C4-2B (cell line): ENCODE measurements around the gene PRKCZ.

Experiments used
- H3K27ac ChIP-seq: fragments of 450-650 bp; 2 replicates; pipeline ENCODE4 v1.5.1; 2017
- ZFX ChIP-seq: fragments of 450-650 bp; IDR thresholded peaks from 2 replicates; pipeline ENCODE4 v1.6.1; 2017
- TF ChIP-seq, protein P1 (sequence below): fragments of 450-650 bp; conservative IDR thresholded peaks from 2 replicates; pipeline ENCODE4 v1.5.1; 2017; ENCODE audit warnings: mild to moderate bottlenecking

PRKCZ gene

GRCh38 chr1:2061065-2061778 lies 11.0 kb downstream of the PRKCZ start:
- TF ChIP-seq, protein P1, sequence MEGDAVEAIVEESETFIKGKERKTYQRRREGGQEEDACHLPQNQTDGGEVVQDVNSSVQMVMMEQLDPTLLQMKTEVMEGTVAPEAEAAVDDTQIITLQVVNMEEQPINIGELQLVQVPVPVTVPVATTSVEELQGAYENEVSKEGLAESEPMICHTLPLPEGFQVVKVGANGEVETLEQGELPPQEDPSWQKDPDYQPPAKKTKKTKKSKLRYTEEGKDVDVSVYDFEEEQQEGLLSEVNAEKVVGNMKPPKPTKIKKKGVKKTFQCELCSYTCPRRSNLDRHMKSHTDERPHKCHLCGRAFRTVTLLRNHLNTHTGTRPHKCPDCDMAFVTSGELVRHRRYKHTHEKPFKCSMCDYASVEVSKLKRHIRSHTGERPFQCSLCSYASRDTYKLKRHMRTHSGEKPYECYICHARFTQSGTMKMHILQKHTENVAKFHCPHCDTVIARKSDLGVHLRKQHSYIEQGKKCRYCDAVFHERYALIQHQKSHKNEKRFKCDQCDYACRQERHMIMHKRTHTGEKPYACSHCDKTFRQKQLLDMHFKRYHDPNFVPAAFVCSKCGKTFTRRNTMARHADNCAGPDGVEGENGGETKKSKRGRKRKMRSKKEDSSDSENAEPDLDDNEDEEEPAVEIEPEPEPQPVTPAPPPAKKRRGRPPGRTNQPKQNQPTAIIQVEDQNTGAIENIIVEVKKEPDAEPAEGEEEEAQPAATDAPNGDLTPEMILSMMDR = no peak
- TF ChIP-seq ZFX = no peak

DNA sequence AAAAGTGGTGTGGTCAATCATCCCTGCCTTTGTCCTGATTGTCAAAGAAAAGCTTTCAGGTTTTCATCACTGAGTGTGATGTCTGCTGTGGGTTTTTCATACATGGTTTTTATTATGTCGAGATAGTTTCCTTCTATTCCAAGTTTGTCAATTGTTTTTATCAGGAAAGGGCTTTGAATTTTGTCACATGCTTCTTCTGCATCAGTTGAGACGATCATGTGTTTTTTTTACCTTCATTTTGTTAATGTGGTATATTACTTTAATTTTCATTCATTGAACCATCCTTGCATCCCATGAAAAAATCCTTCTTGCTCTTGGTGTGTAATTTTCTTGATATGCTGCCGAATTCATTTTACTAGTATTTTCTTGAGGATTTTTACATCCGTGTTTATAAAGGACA lies 15.5 kb downstream of the PRKCZ start:
- TF ChIP-seq, protein P1 = no peak
- no peak for TF ChIP-seq ZFX
- no peak overlapping the region for H3K27ac ChIP-seq

More at GRCh38 chr1:2061065-2061778, 11.0 kb downstream of the PRKCZ start:
- no peak overlapping the region for H3K27ac ChIP-seq

DNA sequence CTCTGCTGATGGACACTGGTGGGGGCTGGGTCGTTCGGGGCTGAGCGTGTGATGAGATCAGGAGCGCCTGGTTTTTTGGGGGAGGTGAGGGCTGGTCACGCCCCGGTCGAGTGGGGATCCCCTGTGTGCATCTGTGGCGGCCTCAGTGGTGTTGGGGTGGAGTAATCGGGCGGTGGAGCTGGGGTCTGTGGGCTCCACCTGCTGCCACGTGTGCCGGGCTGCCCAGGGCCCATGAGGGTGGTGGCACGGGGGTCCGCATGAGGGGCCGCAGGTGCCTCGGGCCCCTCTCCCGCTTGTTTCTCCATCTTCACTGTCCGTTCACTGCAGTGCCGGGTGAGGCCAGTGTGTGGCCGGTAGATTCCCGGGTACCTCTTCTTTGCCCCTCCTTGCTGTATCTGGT lies 17.2 kb downstream of the PRKCZ start:
- TF ChIP-seq, protein P1 = no peak
- TF ChIP-seq ZFX = no peak
- no peak overlapping the region for H3K27ac ChIP-seq

DNA sequence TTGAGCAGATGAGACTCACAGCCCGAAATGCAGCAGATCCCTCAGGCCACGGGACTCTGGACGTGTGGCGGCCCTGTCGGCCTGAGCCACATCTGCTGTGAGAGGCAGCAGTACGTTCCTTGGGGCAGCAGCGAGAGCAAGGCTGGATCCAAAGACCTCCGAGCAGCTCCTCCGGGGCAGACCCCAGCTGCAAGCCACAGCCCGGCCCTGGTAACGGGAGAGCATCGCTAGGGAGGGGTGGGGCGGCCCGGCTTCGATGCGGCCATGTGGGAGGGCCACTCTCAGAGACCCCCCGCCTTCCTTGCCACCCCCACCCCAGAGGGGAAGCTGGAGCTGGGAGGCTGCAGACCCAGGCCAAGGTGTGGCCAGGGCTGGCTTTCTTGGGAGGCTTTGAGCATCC lies 17.8 kb downstream of the PRKCZ start:
- no peak overlapping the region for H3K27ac ChIP-seq
- no peak for TF ChIP-seq ZFX

DNA sequence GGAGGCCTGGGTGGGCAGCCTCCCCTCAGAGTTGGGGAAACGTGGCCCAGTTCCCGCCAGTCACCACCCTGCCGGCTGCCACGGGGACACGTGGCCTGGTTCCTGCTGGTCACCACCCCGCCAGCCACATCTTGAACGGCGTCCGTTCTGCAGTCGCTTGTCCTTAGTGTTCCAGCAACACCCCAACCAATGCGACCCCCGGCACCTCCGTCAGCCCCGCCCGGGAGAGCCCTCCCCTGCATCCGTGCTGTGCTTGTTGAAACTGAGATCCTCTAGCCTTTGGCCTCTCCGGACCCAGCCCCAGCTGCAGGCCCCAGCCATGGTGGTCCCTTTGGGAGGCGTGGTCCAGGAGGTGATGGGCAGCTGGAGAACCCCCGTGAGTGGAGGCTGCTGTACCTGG lies 18.7 kb downstream of the PRKCZ start:
- TF ChIP-seq, protein P1 = no peak
- TF ChIP-seq ZFX = no peak
- no peak overlapping the region for H3K27ac ChIP-seq

DNA sequence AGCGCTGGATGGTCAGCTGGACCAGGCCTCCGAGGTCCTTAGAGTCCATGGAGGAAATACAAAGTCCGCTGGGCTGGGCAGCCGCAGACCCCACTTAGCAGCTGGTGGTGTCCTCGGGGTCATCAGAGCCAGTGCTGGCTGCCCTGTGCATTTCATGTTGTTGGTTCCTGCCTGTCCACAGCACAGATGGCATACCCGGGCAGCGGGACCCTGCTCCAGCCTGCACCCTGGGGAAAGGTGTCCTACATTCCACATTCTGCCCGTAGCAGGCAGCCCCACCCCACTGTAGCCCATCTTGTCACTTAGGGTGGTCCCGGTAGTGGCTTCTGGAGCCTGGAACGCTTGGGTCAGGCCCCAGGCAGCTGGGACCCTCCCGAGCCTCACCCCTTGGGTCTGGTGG lies 19.8 kb downstream of the PRKCZ start:
- TF ChIP-seq, protein P1 = no peak
- TF ChIP-seq ZFX = no peak
- H3K27ac ChIP-seq = no peak overlapping the region

GRCh38 chr1:2070800-2071530 lies 20.8 kb downstream of the PRKCZ start:
- H3K27ac ChIP-seq = no peak overlapping the region
- TF ChIP-seq ZFX = no peak
- TF ChIP-seq, protein P1 = no peak
